ENCODE data around the gene TBC1D22A. TPM values are rescaled to one million over a fixed set of nuclear protein-coding genes. Genes with fewer than 3 reads are reported as not detected.

The TBC1D22A gene
- total and polyA plus RNA-seq, 4 donors: 4.1 to 12.4 (median 8.4) TPM

DNA sequence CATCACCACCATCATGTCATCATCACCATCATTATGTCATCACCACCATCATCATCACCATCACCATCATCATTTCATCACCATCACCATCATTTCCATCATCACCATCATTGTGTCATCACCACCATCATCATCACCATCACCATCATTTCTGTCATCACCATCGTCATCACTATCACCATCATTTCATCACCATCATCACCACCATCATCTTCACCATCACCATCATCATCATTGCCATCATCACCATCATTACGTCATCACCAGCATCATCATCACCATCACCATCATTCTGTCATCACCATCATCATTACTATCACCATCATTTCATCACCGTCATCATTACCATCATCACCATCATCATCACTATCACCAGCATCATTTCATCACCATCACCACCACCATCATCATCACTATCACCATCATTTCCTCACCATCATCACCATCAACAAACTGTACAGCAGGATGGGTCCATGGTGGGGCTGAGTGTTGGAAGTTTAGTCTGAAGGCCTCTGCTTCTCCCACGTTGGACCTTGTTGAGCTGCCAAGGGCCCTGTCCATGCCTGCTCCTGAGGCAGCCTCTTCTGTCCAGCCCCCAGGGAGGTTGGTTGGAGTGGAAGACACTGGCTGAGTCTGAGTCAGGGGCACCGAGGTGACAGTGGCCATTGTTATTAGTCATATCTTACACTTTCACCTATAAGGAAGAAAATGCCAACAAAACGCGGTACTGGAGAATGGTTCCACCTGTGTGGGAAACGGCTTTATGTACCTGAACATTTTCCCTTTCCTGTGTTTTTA is 247.1 kb downstream of the TBC1D22A start:
- TF ChIP-seq YY1 (IDR thresholded peaks at IDR 0.05): no peak
- no peak for TF ChIP-seq SP1 (IDR thresholded peaks at IDR 0.05)
- TF ChIP-seq ZBTB33 (IDR thresholded peaks at IDR 0.05): no peak
- no peak for TF ChIP-seq REST (IDR thresholded peaks at IDR 0.05)
- Histone ChIP-seq H3K9ac (ENCODE audit: low read depth in 1 of 2, low read length in 2 of 2) (no peak overlapping the region), H3K36me3 (ENCODE audit: control insufficient read depth in 4 of 4, insufficient read depth in 3 of 4, low read depth in 1 of 4, low read length in 3 of 4) (peaks cover 0 to 10% (median 8%) of the 10 kb centered on the region in 4 donors), H3K27me3 (ENCODE audit: control insufficient read depth in 4 of 4, insufficient read depth in 4 of 4, low read length in 3 of 4) (no peaks in the 10 kb centered on the region), H3K4me1 (ENCODE audit: control insufficient read depth in 4 of 4, insufficient read depth in 4 of 4, low read length in 3 of 4) (no peaks in the 10 kb centered on the region), H3K4me3 (ENCODE audit: low read depth in 1 of 3, low read length in 3 of 3) (no peak overlapping the region), H3K27ac (ENCODE audit: low read depth in 1 of 2, low read length in 2 of 2) (no peak overlapping the region), H3K9me3 (ENCODE audit: control insufficient read depth in 4 of 4, low read length in 3 of 4) (no peaks in the 10 kb centered on the region)
- no peak for DNase-seq (ENCODE audit: low spot score)
- 95% methylated on average over 8 of the region's 8 CpGs for WGBS

- DNase-seq (ENCODE audit: low spot score): no peak
- no peak overlapping the region for H3K27ac ChIP-seq (ENCODE audit: low read depth in 1 of 2, low read length in 2 of 2)
- H3K4me1 ChIP-seq (ENCODE audit: control insufficient read depth in 4 of 4, insufficient read depth in 4 of 4, low read length in 3 of 4): no peaks in the 10 kb centered on the region
- peaks cover 0 to 10% (median 8%) of the 10 kb centered on the region in 4 donors for H3K36me3 ChIP-seq (ENCODE audit: control insufficient read depth in 4 of 4, insufficient read depth in 3 of 4, low read depth in 1 of 4, low read length in 3 of 4)
- no peak for TF ChIP-seq GABPA (IDR thresholded peaks at IDR 0.05 in 1 of 2, conservative IDR thresholded peaks at IDR 0.05 in 1 of 2)
- TF ChIP-seq TAF1 (conservative IDR thresholded peaks at IDR 0.05): no peak
- no peak for TF ChIP-seq SP1 (IDR thresholded peaks at IDR 0.05)
- TF ChIP-seq FOXA2 (IDR thresholded peaks at IDR 0.05): no peak
- TF ChIP-seq YY1 (IDR thresholded peaks at IDR 0.05): no peak
- no peak for TF ChIP-seq RAD21 (IDR thresholded peaks at IDR 0.05)
- TF ChIP-seq ZBTB33 (IDR thresholded peaks at IDR 0.05): no peak
- TF ChIP-seq REST (IDR thresholded peaks at IDR 0.05): no peak
- no peak for TF ChIP-seq FOXA1 (IDR thresholded peaks at IDR 0.05)
- no peak for TF ChIP-seq RXRA (IDR thresholded peaks at IDR 0.05)
- TF ChIP-seq NR2F2 (IDR thresholded peaks at IDR 0.05): no peak
- TF ChIP-seq EGR1 (IDR thresholded peaks at IDR 0.05; ENCODE audit: low read depth in 2 of 2): no peak
- H3K4me3 ChIP-seq (ENCODE audit: low read depth in 1 of 3, low read length in 3 of 3): no peak overlapping the region
- no peaks in the 10 kb centered on the region for H3K9me3 ChIP-seq (ENCODE audit: control insufficient read depth in 4 of 4, low read length in 3 of 4)
- no peaks in the 10 kb centered on the region for H3K27me3 ChIP-seq (ENCODE audit: control insufficient read depth in 4 of 4, insufficient read depth in 4 of 4, low read length in 3 of 4)
- H3K9ac ChIP-seq (ENCODE audit: low read depth in 1 of 2, low read length in 2 of 2): no peak overlapping the region
- WGBS: 92% methylated on average over 10 of the region's 10 CpGs
Observed at GRCh38 chr22:47010211-47010610, 247.8 kb downstream of the TBC1D22A start.
